HG02938 (cell line): ENCODE data around the gene ZFAND3.
"Not testable (repeated sequence)": the region's sequence is repeated elsewhere in the genome, so short reads cannot be mapped to it uniquely, and the experiment has no call there.

Experiments used
- ATAC-seq: cut with Tn5 transposase; IDR thresholded peaks from one replicate; pipeline ENCODE4 v1.9.1; 2021; ENCODE audit warnings: mild to moderate bottlenecking, moderate library complexity; ENCODE audit not compliant: unreplicated experiment

Gene ZFAND3

DNA sequence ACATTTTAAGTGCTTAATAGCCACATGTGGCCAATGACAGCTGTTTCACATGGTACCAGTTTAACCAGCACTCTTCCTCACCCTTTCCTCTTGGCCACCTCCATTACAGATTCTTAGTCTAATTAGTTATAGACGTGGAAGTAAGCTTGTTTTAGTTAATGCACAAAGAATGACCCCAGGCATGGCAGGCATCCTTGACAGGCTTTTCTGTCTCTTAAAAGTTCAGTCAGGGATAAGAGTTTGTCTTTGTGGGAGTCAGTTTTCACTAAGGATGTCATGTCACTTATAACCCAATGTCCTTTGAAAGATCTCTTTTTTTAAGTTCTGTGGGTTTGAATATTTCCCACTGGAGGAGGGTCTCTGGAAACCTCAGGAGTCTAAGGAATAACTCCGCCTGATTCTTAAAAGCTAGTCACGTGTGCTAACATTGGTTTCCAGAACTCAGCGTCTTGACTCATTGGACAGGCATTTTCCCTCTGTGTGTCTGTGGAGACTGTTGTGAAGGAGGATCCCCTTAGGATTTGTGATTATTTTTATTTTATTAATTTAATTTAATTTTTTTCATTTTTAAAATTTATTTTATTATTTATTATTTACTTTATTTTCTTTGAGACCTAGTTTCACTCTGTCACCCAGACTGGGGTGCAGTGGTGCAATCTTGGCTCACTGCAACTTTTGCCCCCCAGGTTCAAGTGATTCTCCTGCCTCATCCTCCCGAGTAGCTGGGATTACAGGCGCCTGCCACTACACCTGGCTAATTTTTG, 171.4 kb downstream of the ZFAND3 start:
- ATAC-seq, result no peak

DNA sequence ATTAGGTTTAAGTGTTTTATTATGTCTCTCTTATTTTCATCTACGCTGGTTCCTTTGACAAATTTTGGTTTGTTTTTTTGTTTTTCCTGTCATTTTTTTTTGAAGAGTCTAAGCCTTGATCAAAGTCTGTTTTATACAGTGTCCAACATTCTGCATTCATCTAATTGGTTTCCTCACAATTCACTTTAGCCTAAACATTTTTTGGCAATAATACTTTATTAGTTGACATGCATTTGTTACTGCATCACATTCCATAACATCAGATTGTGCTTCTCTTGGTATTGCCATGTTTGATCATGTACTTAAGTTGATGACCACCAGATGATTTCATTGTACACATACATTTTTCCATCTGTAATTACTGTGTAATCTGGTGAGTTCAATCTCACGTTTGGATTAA, 173.2 kb downstream of the ZFAND3 start:
- ATAC-seq, result no peak

DNA sequence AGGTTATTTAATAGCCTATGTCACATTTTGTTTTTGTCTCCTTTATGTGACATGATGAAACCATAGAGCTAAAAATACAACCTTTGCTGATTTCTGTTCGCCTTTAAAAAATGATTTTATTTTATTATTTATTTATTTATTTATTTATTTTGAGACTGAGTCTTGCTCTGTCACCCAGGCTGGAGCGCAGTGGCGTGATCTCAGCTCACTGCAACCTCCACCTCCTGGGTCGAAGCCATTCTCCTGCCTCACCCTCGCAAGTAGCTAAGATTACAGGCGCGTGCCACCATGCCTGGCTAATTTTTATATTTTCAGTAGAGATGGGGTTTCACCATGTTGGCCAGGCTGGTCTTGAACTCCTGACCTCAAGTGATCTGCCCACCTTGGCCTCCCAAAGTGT, 173.7 kb downstream of the ZFAND3 start:
- not testable (repeated sequence) for ATAC-seq

DNA sequence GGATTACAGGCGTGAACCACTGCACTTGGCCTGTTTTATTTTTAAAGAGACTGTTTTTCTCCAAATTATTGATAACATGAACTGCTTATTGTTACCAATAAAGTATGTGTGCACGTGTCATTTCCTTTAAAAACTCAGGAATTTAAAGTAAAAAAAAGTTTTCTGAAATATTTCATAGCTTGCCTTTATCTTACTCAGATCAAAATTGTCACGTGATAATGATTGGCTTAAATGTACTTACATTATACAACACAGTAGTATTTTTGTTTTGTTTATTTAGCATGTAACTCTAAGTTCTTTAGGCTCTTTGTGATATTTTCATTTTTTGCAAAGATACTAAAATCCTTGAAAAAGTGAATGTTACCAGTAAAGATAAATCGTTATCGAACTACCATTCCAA, 174.1 kb downstream of the ZFAND3 start:
- no peak for ATAC-seq

DNA sequence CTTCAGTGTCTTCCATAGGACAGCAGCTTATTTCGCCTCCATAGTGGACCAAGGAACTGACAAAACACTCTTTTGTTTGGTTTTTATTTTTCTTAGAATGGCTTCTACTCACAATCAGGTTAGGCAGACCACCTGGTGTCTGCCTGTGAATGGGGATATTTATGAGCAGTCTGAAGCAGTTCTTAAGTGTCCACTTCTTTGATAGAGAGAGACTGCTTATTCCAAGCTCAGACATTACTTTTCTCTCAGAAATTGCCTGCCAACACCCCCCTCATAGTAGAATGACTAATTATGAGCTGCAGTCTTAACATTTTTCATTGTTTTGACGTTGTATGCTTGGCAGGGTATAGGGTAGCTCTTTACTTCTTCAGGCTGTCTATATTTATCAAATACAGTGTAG, 174.7 kb downstream of the ZFAND3 start:
- no peak for ATAC-seq

DNA sequence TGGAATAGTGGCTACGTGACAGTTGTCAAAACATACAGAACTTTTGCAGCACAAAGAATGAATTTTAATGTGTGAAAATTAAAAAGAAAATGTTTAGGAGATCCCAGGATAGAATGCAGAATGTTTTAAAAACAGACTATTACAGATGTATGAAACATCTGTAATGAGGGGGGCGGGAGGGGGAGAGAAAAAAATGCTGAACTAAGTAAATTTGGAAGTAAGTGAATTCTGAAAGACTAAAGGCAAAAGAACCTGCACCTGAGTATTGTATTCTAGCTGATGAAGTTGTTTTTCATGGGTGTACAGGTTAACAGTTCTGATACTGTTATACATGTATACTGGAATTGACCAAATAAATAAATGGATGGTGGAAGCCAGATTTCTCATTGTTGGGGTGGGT, 178.8 kb downstream of the ZFAND3 start:
- ATAC-seq, result no peak

DNA sequence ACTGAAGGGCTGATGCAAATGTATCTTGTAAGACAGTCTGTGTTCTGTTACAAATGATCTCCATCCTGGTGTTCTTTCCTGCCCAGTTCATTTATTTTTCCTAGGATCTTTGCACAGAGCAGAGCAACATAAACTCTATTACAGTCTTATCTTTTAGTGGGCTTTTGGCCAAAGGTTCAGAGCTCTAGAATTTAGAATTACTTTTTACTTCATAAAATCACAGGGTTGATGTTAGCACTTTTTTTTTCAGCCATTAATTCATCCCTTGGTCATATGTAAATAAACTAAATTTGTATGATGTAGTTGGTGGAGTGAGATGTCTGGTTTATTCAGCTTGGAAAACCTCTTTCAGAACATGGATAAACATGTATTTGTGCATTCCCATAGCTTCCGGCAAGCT, 181.9 kb downstream of the ZFAND3 start:
- no peak for ATAC-seq

DNA sequence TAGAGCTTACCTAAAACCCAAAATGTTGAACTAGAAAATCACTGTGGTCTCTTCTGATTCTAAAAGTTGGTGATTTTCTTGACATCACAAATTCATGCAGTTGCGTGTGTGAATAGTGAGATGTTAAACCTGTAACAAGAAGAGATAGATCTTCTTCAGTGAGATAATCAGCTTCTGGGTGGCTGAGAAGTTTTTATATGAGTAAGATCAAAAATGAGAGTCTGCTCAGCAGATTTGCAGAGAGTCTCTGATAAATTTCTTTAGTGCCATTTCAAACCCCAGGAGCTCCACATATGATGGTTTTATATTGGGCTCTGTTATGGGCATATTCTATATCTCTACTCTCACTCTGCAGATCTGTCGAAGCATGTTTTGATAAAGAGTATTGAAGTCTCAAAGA, 185.4 kb downstream of the ZFAND3 start:
- no peak for ATAC-seq

DNA sequence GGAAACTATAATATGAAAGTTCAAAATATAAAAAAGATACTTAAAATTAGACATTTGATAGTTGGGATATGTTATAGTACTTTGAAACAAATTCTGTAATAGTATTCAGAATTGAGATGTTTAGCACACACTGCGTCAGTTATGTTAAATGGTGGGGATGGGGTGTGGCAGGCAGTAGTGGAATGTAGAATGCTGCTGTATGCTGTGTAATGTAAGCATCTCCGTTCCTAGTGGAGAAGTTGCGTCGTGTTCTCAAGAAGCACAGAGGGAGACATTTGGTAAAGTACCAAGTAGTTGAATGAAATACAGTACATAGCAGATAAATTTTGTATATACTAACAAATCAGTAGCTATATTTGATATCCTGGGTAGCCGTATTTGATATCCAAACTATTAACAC, 192.4 kb downstream of the ZFAND3 start:
- ATAC-seq, result no peak

DNA sequence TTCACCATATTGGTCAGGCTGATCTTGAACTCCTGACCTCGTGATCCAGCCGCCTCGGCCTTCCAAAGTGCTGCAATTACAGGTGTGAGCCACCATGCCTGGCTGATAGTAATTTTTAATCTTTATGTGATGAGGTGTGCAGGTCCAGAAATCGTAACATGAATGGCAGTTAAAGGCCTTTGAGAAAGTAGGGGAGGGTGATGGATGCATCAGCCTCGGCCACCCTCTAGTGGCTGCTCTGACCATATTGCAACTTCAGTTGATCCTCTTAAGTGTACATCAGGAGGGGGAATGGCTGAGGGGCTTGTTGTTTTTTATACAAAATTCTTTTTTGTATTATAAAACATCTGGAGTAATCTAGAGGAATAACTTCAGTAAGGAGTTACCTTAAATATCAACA, 193.0 kb downstream of the ZFAND3 start:
- ATAC-seq, result no peak

DNA sequence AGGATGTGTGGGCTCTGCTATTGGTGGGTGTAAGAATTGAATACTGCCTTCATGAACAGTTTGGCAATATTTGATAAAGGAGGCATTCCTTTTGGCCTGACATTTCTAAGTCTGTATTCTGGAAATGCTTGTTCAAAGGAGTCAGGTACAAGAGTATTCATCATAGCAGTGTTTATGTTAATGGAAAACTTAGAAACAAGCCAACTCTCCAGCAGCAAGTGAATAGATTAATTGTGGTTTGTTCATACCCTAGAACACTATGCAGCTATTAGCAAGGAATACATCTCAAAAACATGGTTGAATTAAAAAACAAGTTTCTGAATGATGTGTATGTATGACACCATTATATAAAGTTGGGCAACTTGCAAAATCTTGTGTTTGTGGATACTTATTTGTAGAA, 195.8 kb downstream of the ZFAND3 start:
- ATAC-seq, result no peak

DNA sequence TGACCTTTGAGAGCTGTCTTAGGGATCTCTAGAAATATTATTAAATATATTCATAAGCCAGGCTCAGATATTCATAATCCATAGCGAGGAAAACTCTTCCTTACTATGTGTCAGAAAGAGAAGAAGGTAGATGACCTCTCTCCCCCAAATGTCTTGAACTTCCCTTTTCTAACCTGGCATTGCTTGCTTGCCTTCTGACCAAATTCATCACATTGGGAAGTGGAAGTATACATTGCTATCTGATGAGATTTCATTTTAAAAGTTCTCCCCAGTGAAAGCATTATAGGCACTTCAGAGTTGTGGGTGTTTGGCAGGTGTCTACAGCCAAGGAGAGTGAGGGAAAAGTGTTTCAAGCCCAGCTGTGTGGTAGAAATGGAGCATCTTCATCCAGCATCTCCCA, 197.3 kb downstream of the ZFAND3 start:
- ATAC-seq, result no peak

DNA sequence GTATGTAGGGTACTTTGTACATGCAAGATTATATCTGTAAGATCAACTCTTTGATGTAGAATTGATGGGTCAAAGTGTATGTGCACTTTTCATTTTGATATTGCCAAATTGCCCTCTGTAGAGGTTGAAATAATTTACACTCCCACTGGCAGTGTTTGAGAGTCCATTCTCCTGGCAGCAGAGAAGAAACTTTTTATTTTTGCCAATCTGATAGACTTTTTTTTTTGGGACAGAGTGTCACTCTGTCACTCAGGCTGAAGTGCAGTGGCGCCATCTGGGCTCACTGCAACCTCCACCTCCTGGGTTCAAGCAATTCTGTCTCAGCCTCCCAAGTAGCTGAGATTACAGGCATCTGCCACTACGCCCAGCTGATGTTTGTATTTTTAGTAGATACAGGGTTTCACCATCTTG, 199.2 kb downstream of the ZFAND3 start:
- ATAC-seq, result no peak

DNA sequence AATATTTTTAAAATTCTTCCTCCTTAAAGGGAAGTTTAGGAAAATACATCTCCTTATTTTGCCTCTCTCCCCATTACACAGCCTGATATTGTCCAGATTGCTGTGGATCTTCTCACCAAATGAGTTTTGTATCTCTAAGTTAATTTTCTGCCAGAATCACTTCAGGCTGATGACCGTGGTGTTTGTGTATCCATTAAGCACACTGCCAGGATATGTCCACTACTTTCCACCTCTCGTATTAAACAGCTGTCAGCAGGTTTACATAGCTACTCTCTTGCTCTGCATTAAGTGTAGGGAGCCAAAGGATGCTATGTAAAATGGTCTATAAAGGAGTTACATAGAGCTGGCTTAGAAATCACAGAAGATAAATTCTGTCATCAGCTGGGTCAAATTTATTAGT, 201.1 kb downstream of the ZFAND3 start:
- ATAC-seq, result no peak

DNA sequence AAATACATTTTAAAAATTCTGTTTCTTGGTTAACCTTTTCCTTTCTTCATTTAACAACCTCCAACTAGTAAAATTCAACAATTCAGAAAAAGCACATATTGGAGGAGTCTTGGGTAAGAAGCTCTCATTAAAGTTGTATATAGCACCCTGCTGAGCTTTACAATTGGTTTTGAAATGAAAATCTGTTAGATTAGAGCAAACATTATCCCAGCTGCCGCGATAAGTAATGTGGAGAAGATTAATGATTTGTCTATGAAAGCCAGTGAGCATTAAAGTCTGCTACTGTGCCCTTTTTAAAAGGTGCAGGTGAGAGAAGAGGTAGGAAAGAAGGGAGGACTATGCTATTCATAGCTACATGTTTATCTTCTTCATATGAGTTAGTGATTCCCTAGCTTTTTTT, 201.5 kb downstream of the ZFAND3 start:
- no peak for ATAC-seq

DNA sequence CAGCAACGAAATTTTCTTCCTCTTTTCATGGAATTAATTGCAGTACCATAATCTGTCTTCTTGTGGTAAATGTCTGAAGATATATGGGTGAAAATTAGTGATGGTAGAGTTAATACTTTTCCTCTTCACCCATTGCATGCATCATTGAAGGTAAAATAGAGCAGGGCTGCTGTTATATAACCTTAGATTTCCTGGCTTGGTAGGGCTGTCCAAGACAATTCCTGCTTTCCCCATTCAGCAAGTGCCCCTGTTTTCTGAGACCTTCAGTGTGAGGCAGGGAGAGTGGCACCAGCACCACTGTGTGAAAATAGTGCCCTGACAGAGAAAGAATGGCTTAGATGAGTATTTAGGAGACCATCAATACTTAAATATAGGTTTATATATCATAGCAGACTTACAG, 202.0 kb downstream of the ZFAND3 start:
- ATAC-seq, result no peak

DNA sequence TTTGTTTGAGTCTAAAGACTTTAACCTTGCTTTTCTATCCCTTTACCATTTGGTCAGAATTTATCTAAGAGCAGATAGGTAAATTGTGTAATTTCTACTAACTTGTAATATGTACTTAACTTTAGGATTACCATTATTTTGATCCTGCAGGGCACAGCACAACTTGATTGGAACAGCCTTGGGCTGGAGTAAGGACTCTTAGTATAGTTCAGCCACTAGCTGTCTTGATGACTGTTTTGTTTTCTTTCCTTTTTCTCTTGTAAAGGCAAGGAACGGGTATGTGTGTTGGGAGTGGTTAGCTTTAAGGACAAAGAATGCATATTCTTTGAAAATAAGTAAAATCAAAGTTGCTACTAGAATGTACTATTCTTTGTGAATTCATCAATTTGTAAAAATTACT, 203.2 kb downstream of the ZFAND3 start:
- no peak for ATAC-seq

DNA sequence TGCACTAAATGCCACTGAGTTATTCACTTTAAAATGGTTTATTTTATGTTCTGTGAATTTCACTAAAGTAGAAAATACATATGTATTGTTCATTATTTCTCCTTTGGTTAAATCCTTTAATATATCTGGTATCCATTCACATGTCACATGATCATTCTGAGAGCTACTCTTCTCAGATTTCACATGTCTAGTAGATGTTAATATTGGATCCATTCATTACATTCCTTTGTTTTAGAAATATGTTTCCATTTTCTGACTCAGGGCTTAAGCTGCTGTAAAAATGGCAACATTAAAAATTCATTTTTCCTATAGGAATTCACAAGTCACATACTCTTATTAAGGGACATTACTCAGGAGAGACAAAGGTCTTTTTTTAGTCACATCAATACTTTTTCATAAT, 205.4 kb downstream of the ZFAND3 start:
- no peak for ATAC-seq

DNA sequence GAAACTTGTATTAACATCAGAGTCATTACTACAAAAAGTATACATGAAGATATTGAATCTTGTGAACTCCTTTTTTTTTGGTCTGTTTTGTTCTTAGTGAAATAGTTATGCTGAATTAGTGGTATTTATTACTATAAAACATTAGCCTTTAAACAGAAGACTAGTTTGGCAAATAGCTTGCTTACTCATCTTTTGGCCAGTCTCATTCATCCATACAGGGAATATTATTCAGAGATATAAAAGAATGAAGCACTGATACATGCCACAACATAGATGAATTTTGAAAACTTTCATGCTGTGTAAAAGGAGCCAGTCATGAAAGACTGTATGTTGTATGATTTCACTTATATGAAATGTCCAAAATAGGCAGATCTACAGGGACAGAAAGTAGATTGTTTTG, 205.9 kb downstream of the ZFAND3 start:
- ATAC-seq, result no peak

DNA sequence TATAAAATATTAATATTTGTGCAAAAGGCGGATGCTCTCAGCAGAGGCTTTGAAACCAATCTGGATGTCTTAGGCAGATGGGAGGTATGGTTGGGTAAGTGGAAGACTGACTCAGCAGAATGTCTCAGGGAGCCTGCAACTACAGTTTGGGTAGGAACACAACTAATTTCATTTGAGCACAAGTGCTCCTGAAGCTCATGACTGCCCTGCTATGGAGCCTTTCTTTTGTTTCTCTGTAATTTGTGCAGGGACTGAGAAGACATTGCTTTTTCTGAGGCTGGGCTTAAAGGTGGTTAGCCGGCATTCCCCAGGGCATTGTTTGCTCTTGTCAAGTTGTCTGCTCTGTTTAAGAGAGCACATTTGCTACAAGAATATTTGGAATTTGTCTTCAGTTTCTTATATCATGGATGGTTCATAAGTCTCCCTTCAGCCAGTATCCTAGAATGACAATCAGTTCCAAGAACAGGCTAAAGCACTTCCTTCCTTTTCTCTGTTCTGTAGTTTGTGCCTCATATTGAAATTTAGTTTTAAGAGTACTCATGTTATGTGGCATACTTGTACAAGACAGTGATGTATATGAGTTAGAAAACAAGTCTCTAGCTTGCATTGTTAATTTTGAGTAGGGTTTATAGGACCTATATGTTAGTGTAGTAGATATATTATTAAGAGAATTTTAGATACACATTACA, 208.3 kb downstream of the ZFAND3 start:
- no peak for ATAC-seq

DNA sequence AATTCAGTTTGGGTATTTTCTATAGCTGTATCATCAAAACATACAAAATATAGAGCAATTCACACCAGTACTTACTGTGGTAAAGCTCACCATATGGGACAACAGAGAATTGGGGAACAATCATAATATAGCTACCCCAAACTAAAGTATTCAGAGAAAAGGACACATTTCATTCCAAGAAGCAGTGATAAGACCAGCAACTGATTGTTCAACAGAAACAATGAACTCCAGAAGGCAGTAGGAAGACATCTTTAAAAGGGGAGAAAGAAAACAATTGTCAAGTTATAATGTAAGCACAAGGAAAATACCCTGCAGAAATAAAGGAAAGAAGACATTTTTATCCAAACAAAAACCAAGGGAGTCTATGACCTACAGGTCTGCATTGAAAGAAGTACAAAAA, 210.9 kb downstream of the ZFAND3 start:
- no peak for ATAC-seq

DNA sequence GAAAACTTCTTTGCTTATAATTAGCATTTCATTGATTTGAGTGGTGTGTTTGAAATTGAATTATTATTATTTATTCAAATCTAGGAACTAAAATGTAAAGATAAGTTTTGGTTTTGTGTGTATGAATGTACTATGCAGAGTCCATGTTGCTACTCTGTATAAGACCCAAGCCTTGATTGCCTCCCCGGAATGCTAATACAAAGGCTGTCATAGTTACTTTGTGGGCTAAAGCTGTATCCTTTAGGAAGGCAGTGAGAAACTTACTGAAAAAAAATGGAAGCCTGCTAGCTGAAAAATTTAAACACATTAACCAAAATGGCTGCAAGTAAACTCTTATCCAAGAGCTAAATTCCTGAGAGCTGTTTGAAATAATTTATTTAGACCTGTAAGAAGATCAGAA, 213.3 kb downstream of the ZFAND3 start:
- ATAC-seq, result no peak
